Smooth muscle cell (in vitro differentiated cells): ENCODE results near the gene ADARB1. TPM values are rescaled to one million over a fixed set of nuclear protein-coding genes. Genes with fewer than 3 reads are reported as not detected.

ENCODE experiments used
- DNase-seq: peaks from one replicate; lab custom pipeline; 2025; ENCODE audit not compliant: unreplicated experiment; lab: John Stamatoyannopoulos, UW
- H2AFZ ChIP-seq: fragments of 200-600 bp; sonication (generic); 2 replicates; pipeline ENCODE4 v1.6.0; 2016; ENCODE audit warnings: antibody characterized with exemption, low read depth, mild to moderate bottlenecking
- H3F3A ChIP-seq: fragments of 200-600 bp; sonication (generic); 2 replicates; pipeline ENCODE4 v1.6.0; 2017; ENCODE audit warnings: antibody characterized with exemption, low read depth
- H3K27ac ChIP-seq: fragments of 200-600 bp; sonication (generic); 2 replicates; pipeline ENCODE4 v1.5.1; 2016; ENCODE audit warnings: low read depth, mild to moderate bottlenecking
- H3K27me3 ChIP-seq: fragments of 200-600 bp; sonication (generic); 2 replicates; pipeline ENCODE4 v1.6.1; 2016; ENCODE audit warnings: low read depth, mild to moderate bottlenecking
- H3K36me3 ChIP-seq: fragments of 200-600 bp; sonication (generic); 2 replicates; pipeline ENCODE4 v1.5.1; 2016; ENCODE audit warnings: low read depth
- H3K4me1 ChIP-seq: fragments of 200-600 bp; sonication (generic); 2 replicates; pipeline ENCODE4 v1.5.1; 2016; ENCODE audit warnings: low read depth
- H3K4me2 ChIP-seq: fragments of 200-600 bp; sonication (generic); 2 replicates; pipeline ENCODE4 v1.6.0; 2016; ENCODE audit warnings: mild to moderate bottlenecking
- H3K4me3 ChIP-seq: fragments of 200-600 bp; sonication (generic); 2 replicates; pipeline ENCODE4 v1.5.1; 2016; ENCODE audit warnings: mild to moderate bottlenecking
- H3K79me2 ChIP-seq: fragments of 200-600 bp; sonication (generic); 2 replicates; pipeline ENCODE4 v1.6.0; 2016; ENCODE audit warnings: low read depth, mild to moderate bottlenecking
- H3K9ac ChIP-seq: fragments of 200-600 bp; sonication (generic); 2 replicates; pipeline ENCODE4 v1.6.0; 2016; ENCODE audit warnings: low read depth
- H3K9me3 ChIP-seq: fragments of 200-600 bp; sonication (generic); replicated peaks from 2 replicates; pipeline ENCODE4 v1.5.1; 2016; ENCODE audit warnings: low read depth
- H4K20me1 ChIP-seq: fragments of 200-600 bp; sonication (generic); 2 replicates; pipeline ENCODE4 v1.6.0; 2016; ENCODE audit warnings: low read depth
- CTCF ChIP-seq: fragments of 200-600 bp; sonication (generic); IDR thresholded peaks from 2 replicates; pipeline ENCODE4 v1.5.1; 2017; ENCODE audit warnings: borderline replicate concordance, mild to moderate bottlenecking, antibody characterized with exemption; ENCODE audit not compliant: insufficient read depth, poor library complexity, severe bottlenecking
- WGBS: methylation state at CpG from one replicate; pipeline ENCODE4 v1.1.7; 2016; ENCODE audit warnings: low lambda C conversion rate; 5-methylcytosine and 5-hydroxymethylcytosine counted together
- polyA plus RNA-seq: library from polyadenylated mRNA; unstranded; fragments of >200 nt; fragmentation: Nextera tagmentation; extraction: Ambion mirVana; gene quantifications from 2 replicates; pipeline ENCODE4 v1.2.1, GENCODE V29; 2016
- total RNA-seq: library from RNA; depleted of rRNA; stranded (reverse); fragments of >200 nt; gene quantifications from 2 replicates; pipeline ENCODE4 v1.2.3, GENCODE V29; 2014

The ADARB1 gene
- total and polyA plus RNA-seq, 2 experiments from 2014 or later: 25.6 to 28.9 TPM

GRCh38 chr21:45135868-45136267 lies 61.5 kb downstream of the ADARB1 start:
- Histone ChIP-seq H3K4me3 (no peak overlapping the region), H3K27ac (peak overlapping the region; percentile 68), H3K9me3 (no peaks in the 10 kb centered on the region), H3K4me2 (peak overlapping the region; percentile 56), H3K36me3 (no peaks in the 10 kb centered on the region), H3F3A (peaks cover 22% of the 10 kb centered on the region), H3K27me3 (no peaks in the 10 kb centered on the region), H3K4me1 (peaks cover 7% of the 10 kb centered on the region), H2AFZ (no peak overlapping the region), H3K9ac (no peak overlapping the region), H3K79me2 (peaks cover 4% of the 10 kb centered on the region), H4K20me1 (peaks cover 64% of the 10 kb centered on the region)
- DNase-seq: no peak
- WGBS: 64% methylated on average over 9 of the region's 9 CpGs
- no peak for TF ChIP-seq CTCF

- Histone ChIP-seq H4K20me1 (peaks cover 69% of the 10 kb centered on the region), H3K9me3 (no peaks in the 10 kb centered on the region), H3F3A (peaks cover 22% of the 10 kb centered on the region), H3K9ac (no peak overlapping the region), H3K4me2 (peak overlapping the region; percentile 56), H3K79me2 (peaks cover 7% of the 10 kb centered on the region), H3K27ac (peak overlapping the region; percentile 68), H2AFZ (no peak overlapping the region), H3K36me3 (no peaks in the 10 kb centered on the region), H3K27me3 (no peaks in the 10 kb centered on the region), H3K4me3 (no peak overlapping the region), H3K4me1 (peaks cover 7% of the 10 kb centered on the region)
- WGBS: 79% methylated on average over 8 of the region's 8 CpGs
- no peak for DNase-seq
- no peak for TF ChIP-seq CTCF
These were observed 62.1 kb downstream of the ADARB1 start for GRCh38 chr21:45136500-45136899.

- Histone ChIP-seq H3K4me2 (peak overlapping the region; percentile 46), H3K4me1 (peaks cover 7% of the 10 kb centered on the region), H3K9me3 (no peaks in the 10 kb centered on the region), H3K27ac (peak overlapping the region; percentile 68), H3K9ac (no peak overlapping the region), H3K27me3 (no peaks in the 10 kb centered on the region), H3K36me3 (no peaks in the 10 kb centered on the region), H2AFZ (no peak overlapping the region), H4K20me1 (peaks cover 75% of the 10 kb centered on the region), H3K4me3 (no peak overlapping the region), H3F3A (peaks cover 22% of the 10 kb centered on the region), H3K79me2 (peaks cover 7% of the 10 kb centered on the region)
- WGBS: 46% methylated on average over 11 of the region's 11 CpGs
- TF ChIP-seq CTCF: peak; percentile 87
- DNase-seq: peak; percentile 31
These were observed 62.7 kb downstream of the ADARB1 start for GRCh38 chr21:45136927-45137611.

GRCh38 chr21:45137612-45137937 lies 63.2 kb downstream of the ADARB1 start:
- Histone ChIP-seq H3K9me3 (no peaks in the 10 kb centered on the region), H3F3A (peaks cover 17% of the 10 kb centered on the region), H3K4me3 (no peak overlapping the region), H3K4me2 (no peak overlapping the region), H4K20me1 (peaks cover 79% of the 10 kb centered on the region), H3K36me3 (no peaks in the 10 kb centered on the region), H3K4me1 (peaks cover 7% of the 10 kb centered on the region), H3K27me3 (no peaks in the 10 kb centered on the region), H2AFZ (no peak overlapping the region), H3K9ac (no peak overlapping the region), H3K79me2 (peaks cover 7% of the 10 kb centered on the region), H3K27ac (peak overlapping the region; percentile 68)
- no peak for TF ChIP-seq CTCF
- DNase-seq: no peak
